HG03175 (cell line): ENCODE data around the gene HELZ.
"Not testable (repeated sequence)": the region's sequence is repeated elsewhere in the genome, so short reads cannot be mapped to it uniquely, and the experiment has no call there.

ENCODE experiments used
- ATAC-seq: cut with Tn5 transposase; IDR thresholded peaks from one replicate; pipeline ENCODE4 v1.9.1; 2021; ENCODE audit warnings: mild to moderate bottlenecking, moderate library complexity; ENCODE audit not compliant: unreplicated experiment

HELZ gene

GRCh38 chr17:67123699-67124098, 121.3 kb downstream of the HELZ start:
- no peak for ATAC-seq

- no peak for ATAC-seq
Observed at GRCh38 chr17:67121316-67121891, 123.6 kb downstream of the HELZ start.

- no peak for ATAC-seq
Observed at GRCh38 chr17:67119102-67119501, 125.9 kb downstream of the HELZ start.

GRCh38 chr17:67116045-67116575, 128.9 kb downstream of the HELZ start:
- no peak for ATAC-seq

GRCh38 chr17:67115401-67115800, 129.6 kb downstream of the HELZ start:
- ATAC-seq, result no peak

- no peak for ATAC-seq
Observed at GRCh38 chr17:67113486-67113885, 131.5 kb downstream of the HELZ start.

GRCh38 chr17:67111808-67112207, 133.2 kb downstream of the HELZ start:
- ATAC-seq, result no peak

GRCh38 chr17:67111327-67111726, 133.7 kb downstream of the HELZ start:
- ATAC-seq, result no peak

GRCh38 chr17:67110619-67111018, 134.4 kb downstream of the HELZ start:
- no peak for ATAC-seq

- no peak for ATAC-seq
Observed at GRCh38 chr17:67109111-67109510, 135.9 kb downstream of the HELZ start.

- ATAC-seq, result no peak
Observed at GRCh38 chr17:67107811-67108775, 136.9 kb downstream of the HELZ start.

- ATAC-seq, result no peak
Observed at GRCh38 chr17:67107171-67107570, 137.8 kb downstream of the HELZ start.

GRCh38 chr17:67105213-67105612, 139.8 kb downstream of the HELZ start:
- ATAC-seq, result no peak

GRCh38 chr17:67104641-67105040, 140.4 kb downstream of the HELZ start:
- not testable (repeated sequence) for ATAC-seq

GRCh38 chr17:67098006-67098405, 147.0 kb downstream of the HELZ start:
- no peak for ATAC-seq

GRCh38 chr17:67096609-67097008, 148.4 kb downstream of the HELZ start:
- ATAC-seq, result no peak

- ATAC-seq, result no peak
Observed at GRCh38 chr17:67095803-67096202, 149.2 kb downstream of the HELZ start.

- not testable (repeated sequence) for ATAC-seq
Observed at GRCh38 chr17:67095291-67095690, 149.7 kb downstream of the HELZ start.

GRCh38 chr17:67093348-67093747, 151.6 kb downstream of the HELZ start:
- ATAC-seq, result no peak

GRCh38 chr17:67092710-67093109, 152.3 kb downstream of the HELZ start:
- not testable (repeated sequence) for ATAC-seq

- no peak for ATAC-seq
Observed at GRCh38 chr17:67092291-67092690, 152.7 kb downstream of the HELZ start.

GRCh38 chr17:67090341-67090740, 154.7 kb downstream of the HELZ start:
- no peak for ATAC-seq
